Measurements from ENCODE around the gene GSTA3.

DNA sequence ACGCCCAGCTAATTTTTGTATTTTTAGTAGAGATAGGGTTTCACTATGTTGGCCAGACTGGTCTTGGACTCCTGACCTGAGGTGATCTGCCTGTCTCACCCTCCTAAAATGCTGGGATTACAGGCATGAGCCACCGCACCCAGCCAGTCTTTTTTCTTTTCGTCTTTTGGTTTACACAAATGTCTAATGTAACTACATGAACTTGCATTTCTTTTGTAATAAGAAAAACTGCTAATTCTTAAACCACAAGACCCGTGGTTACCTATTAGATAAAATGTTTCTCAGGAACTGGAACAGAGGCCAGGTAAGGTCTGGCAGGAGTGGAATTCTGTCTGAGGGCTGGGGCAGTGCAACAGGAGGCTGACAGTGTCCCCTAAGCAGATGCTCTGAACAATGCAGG lies 32.7 kb upstream of the GSTA3 start:
- TF ChIP-seq, protein P1, sequence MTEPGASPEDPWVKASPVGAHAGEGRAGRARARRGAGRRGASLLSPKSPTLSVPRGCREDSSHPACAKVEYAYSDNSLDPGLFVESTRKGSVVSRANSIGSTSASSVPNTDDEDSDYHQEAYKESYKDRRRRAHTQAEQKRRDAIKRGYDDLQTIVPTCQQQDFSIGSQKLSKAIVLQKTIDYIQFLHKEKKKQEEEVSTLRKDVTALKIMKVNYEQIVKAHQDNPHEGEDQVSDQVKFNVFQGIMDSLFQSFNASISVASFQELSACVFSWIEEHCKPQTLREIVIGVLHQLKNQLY (CRISPR knock-in tag; IDR thresholded peaks at IDR 0.05): no peak
- TF ChIP-seq ZNF318 (CRISPR knock-in tag; IDR thresholded peaks at IDR 0.05) (no peak), ZNF589 (CRISPR knock-in tag; conservative IDR thresholded peaks at IDR 0.05) (no peak), CBFB (CRISPR knock-in tag; IDR thresholded peaks at IDR 0.05) (no peak), ZBTB26 (CRISPR knock-in tag; IDR thresholded peaks at IDR 0.05; ENCODE audit: borderline replicate concordance) (no peak), CTCF (CRISPR knock-in tag; IDR thresholded peaks at IDR 0.05) (no peak), ZNF530 (CRISPR knock-in tag; IDR thresholded peaks at IDR 0.05; ENCODE audit: low read depth) (no peak), ZBTB7A (CRISPR knock-in tag; IDR thresholded peaks at IDR 0.05) (no peak), MTF2 (CRISPR knock-in tag; IDR thresholded peaks at IDR 0.05; ENCODE audit: borderline replicate concordance) (no peak), CHD2 (IDR thresholded peaks at IDR 0.05; ENCODE audit: low read depth, low read length) (no peak)
- TF ChIP-seq, protein P2, sequence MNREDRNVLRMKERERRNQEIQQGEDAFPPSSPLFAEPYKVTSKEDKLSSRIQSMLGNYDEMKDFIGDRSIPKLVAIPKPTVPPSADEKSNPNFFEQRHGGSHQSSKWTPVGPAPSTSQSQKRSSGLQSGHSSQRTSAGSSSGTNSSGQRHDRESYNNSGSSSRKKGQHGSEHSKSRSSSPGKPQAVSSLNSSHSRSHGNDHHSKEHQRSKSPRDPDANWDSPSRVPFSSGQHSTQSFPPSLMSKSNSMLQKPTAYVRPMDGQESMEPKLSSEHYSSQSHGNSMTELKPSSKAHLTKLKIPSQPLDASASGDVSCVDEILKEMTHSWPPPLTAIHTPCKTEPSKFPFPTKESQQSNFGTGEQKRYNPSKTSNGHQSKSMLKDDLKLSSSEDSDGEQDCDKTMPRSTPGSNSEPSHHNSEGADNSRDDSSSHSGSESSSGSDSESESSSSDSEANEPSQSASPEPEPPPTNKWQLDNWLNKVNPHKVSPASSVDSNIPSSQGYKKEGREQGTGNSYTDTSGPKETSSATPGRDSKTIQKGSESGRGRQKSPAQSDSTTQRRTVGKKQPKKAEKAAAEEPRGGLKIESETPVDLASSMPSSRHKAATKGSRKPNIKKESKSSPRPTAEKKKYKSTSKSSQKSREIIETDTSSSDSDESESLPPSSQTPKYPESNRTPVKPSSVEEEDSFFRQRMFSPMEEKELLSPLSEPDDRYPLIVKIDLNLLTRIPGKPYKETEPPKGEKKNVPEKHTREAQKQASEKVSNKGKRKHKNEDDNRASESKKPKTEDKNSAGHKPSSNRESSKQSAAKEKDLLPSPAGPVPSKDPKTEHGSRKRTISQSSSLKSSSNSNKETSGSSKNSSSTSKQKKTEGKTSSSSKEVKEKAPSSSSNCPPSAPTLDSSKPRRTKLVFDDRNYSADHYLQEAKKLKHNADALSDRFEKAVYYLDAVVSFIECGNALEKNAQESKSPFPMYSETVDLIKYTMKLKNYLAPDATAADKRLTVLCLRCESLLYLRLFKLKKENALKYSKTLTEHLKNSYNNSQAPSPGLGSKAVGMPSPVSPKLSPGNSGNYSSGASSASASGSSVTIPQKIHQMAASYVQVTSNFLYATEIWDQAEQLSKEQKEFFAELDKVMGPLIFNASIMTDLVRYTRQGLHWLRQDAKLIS (CRISPR knock-in tag; IDR thresholded peaks at IDR 0.05): no peak

Data from HepG2 (cell line).